ENCODE measurements around the gene STK11.
A peak's percentile ranks its signal among the peaks of the same experiment; 100 is the strongest.

DNA sequence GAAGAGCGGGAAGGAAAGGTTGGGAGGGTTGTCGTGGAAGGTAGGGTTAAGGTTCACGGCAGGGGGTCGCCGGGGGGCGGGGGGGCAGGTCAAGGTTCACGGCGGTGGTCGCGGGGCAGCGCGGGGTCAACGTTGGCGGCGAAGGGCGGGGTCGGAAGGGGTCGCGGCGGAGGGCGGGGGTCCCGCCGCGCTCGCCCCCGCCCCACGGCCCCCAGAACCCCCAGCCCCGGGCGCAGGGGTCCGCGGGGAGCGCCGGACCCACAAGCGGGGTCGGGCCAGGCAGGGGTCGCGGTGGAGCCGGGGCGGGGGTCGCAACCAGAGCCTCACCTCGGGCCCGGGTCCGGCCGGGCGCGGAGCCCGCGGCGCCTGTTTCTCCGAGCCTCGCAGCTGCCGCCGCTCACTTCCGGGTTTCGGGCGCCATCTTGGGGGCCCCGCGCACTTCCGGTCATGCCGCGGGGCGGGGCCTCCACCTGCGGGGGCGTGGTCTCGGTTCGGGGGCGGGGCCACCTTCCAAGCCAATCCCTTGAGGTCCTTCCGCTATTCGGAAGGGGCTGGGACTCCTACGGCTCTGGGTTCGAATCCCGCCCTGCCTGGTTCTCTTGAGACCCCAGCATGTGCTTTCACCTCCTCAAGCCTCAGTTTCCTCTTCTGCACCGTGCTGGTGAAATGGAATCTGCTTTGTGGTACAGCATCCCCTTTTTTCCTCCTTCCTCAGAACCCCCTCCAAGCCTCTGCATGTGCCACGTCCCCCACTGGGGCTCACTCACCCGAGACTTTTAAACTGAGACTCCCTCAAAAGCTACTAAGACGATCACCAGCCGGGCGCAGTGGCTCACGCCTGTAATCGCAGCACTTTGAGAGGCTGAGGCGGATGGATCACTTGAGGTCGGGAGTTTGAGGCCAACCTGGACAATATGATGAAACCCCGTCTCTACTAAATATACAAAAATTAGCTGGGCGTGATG is 31.5 kb upstream of the STK11 start, which contains the start of gene SBNO2:
- TF ChIP-seq POLR2A (IDR thresholded peaks at IDR 0.05), result peak in 1 of 2 donors; percentile 39
- TF ChIP-seq, protein P1, sequence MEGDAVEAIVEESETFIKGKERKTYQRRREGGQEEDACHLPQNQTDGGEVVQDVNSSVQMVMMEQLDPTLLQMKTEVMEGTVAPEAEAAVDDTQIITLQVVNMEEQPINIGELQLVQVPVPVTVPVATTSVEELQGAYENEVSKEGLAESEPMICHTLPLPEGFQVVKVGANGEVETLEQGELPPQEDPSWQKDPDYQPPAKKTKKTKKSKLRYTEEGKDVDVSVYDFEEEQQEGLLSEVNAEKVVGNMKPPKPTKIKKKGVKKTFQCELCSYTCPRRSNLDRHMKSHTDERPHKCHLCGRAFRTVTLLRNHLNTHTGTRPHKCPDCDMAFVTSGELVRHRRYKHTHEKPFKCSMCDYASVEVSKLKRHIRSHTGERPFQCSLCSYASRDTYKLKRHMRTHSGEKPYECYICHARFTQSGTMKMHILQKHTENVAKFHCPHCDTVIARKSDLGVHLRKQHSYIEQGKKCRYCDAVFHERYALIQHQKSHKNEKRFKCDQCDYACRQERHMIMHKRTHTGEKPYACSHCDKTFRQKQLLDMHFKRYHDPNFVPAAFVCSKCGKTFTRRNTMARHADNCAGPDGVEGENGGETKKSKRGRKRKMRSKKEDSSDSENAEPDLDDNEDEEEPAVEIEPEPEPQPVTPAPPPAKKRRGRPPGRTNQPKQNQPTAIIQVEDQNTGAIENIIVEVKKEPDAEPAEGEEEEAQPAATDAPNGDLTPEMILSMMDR (IDR thresholded peaks at IDR 0.05), result no peak

All from lower leg skin (tissue), 3 donors.